Stimulated activated naive B cell treated with anti-CD40 and anti-IgM and Interleukin-4, amounts not matched to agents 10 μg/mL and 1 μg/mL and 100 μg/mL, for 72 hours (primary cell): ENCODE results near the gene CXCL10.
"Not testable (repeated sequence)": the region's sequence is repeated elsewhere in the genome, so short reads cannot be mapped to it uniquely, and the experiment has no call there.

Source experiments
- ATAC-seq, 2 donors: fragments of 150-1000 bp; cut with Tn5 transposase; replicated peaks; 2 replicates each; pipeline ENCODE4 v1.10.0; 2021; ENCODE audit warnings: moderate library complexity in 1 of 2
- DNase-seq: peaks from one replicate; pipeline ENCODE4 v3.0.0; 2021
- H3K27ac Mint-ChIP-seq: one replicate; pipeline ENCODE4 v1.8.0; 2022; ENCODE audit warnings: mild to moderate bottlenecking, mixed read lengths
- H3K27me3 Mint-ChIP-seq, 2 donors: one replicate each; pipeline ENCODE4 v1.8.0; 2022; ENCODE audit warnings: mixed read lengths in 2 of 2
- H3K36me3 Mint-ChIP-seq, 2 donors: one replicate each; pipeline ENCODE4 v1.8.0; 2022; ENCODE audit warnings: mixed read lengths in 2 of 2, mild to moderate bottlenecking in 1 of 2
- H3K4me1 Mint-ChIP-seq, 2 donors: one replicate each; pipeline ENCODE4 v1.8.0; 2022; ENCODE audit warnings: mixed read lengths in 2 of 2, mild to moderate bottlenecking in 1 of 2
- H3K4me3 Mint-ChIP-seq, 2 donors: one replicate each; pipeline ENCODE4 v1.8.0; 2022; ENCODE audit warnings: mild to moderate bottlenecking in 2 of 2, mixed read lengths in 2 of 2, moderate library complexity in 1 of 2
- H3K9me3 Mint-ChIP-seq, 2 donors: one replicate each; pipeline ENCODE4 v1.8.0; 2022; ENCODE audit warnings: mixed read lengths in 2 of 2, mild to moderate bottlenecking in 1 of 2

The CXCL10 gene

DNA sequence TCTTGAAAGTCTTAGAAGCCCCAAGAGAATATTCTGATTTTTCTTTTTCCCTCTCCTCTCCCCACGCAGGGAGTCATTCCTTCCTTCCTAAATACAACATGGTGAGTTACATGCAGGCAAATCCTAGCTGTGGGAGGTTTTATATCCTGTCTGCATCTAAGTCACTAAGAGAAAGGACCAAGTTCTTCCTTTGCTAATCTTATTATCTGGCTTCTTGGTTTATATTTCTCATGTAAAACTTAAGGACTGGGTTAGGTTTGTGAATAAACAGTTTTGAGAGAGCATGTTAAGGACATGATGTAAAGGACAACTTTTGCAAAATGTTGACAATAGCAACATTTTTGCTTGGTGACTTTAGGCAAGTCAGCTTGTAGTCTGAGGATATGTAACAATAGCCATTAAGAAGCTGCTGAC is 10.9 kb downstream of the CXCL10 start:
- ATAC-seq (peak in 1 of 2 donors; percentile 2), DNase-seq (no peak)
- Mint-ChIP-seq H3K9me3 (no peaks in the 10 kb centered on the region), H3K27me3 (peaks cover 0 to 4% of the 10 kb centered on the region in 2 donors), H3K27ac (no peak overlapping the region), H3K36me3 (no peaks in the 10 kb centered on the region), H3K4me3 (no peak overlapping the region), H3K4me1 (peaks cover 24 to 47% of the 10 kb centered on the region in 2 donors)

DNA sequence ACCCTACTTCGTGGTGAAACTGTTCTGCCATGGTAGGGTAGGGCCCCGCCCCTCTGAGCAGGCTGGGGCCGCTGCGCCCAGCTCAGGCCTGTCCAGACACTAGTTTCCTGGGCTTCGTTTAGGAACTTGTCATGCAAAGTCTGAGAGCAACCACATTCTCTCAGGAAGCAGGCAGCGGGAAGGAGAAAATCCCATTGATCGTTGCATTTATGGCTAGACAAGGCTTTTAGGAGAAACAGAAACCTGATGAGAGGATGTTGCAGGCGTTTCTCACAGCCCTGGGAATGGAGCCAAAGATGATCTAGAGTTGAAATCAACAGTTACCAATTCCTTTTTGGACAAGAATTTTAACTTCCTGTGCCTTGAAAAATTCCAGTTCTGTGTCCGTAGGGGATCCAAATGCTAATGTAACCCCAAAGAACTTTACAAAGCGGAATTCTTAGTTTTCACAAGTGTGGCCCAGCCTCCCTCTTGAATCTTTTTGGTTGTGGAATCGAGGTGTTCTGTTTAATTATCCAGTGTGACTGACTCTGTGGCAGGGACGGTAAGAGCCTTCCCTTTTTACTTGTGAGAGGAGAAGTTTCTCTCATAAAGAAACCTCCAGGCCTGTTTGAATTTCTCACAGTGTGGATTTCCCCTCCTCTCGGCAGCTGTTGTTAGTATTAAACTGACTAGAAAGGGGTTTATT is 11.5 kb downstream of the CXCL10 start:
- Mint-ChIP-seq H3K9me3 (no peaks in the 10 kb centered on the region), H3K4me1 (peaks cover 28 to 47% of the 10 kb centered on the region in 2 donors), H3K27me3 (peaks cover 0 to 4% of the 10 kb centered on the region in 2 donors), H3K27ac (no peak overlapping the region), H3K4me3 (peak overlapping the region in 1 of 2 donors; percentile 39), H3K36me3 (no peaks in the 10 kb centered on the region)
- peak; percentile 89 to 94 for ATAC-seq
- DNase-seq = peak; percentile 46

DNA sequence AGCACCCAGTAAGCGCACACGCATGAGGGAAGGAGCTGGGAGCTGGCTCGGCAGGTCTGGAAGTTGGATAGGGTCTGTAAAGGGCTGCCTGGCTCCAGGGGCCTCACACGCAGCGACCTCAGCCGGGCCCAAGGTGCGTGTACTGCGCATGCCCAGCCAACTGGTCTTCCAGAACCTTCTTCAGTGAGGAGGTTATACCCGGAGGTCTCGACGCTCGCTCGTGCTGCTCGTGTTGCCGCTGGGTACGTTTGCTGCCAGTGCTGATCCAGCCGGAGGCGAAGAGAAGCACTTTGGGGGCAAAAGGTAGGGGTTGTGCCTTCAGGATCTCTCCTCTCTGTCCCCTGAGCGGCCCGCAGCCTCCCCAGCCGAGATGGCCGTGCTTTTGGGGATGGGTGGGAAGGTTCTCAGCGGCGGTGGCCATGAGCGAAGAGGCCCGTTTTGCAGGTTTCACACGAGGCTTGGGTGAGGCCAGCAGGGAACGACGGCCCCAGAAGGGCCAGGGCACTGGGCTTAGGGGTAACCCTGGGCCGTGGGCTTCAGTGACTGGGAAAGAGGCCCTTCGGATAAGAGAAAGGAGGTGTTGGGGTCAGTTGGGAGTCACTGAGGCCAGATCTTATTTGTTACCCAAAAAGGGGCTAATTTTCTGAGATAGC is 12.2 kb downstream of the CXCL10 start:
- ATAC-seq = no peak
- H3K36me3 Mint-ChIP-seq = no peaks in the 10 kb centered on the region
- no peak for DNase-seq
- H3K4me3 Mint-ChIP-seq = peak overlapping the region in 1 of 2 donors; percentile 39
- H3K27me3 Mint-ChIP-seq = peaks cover 0 to 4% of the 10 kb centered on the region in 2 donors
- H3K4me1 Mint-ChIP-seq = peaks cover 25 to 43% of the 10 kb centered on the region in 2 donors
- H3K9me3 Mint-ChIP-seq = no peaks in the 10 kb centered on the region
- no peak overlapping the region for H3K27ac Mint-ChIP-seq

DNA sequence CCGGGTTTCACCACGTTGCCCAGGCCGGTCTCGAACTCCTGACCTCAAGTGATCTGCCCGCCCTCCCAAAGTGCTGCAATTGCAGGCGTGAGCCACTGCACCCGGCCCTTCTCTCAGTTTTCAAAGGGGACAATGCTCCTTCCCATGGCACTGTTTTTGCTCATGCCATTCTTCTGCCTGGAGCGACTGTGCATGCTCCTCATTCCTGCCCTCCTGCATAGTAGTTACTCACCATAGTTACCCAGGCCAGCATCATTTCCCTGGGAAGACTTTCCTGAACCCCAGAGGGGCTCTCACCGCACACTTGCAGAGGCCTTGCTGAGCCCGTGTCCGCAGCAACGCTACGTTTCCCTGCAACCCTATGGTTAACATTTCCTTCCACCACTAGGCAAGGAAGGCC is 12.7 kb downstream of the CXCL10 start:
- H3K27me3 Mint-ChIP-seq = peaks cover 0 to 4% of the 10 kb centered on the region in 2 donors
- H3K27ac Mint-ChIP-seq = no peak overlapping the region
- peaks cover 25 to 39% of the 10 kb centered on the region in 2 donors for H3K4me1 Mint-ChIP-seq
- no peaks in the 10 kb centered on the region for H3K36me3 Mint-ChIP-seq
- DNase-seq (no peak), ATAC-seq (no peak)
- H3K4me3 Mint-ChIP-seq = no peak overlapping the region
- no peaks in the 10 kb centered on the region for H3K9me3 Mint-ChIP-seq

DNA sequence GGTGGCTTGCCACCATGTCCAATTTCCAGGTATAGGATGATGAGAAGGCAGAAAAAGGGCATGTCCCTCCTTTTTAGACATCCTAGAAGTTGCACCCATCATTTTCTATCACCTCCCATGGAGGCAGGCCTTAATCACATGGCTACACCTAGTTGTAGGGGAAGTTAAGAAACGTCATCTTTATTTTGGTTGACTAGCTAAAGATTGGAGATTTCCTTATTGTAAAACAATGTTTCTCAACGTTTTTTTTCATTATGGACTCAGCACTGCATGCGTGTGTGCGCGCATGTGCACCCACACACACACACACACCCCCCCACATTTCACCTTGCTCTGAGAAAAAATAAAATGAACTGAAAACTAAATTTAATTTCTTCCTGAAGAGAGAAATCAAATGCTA is 14.0 kb downstream of the CXCL10 start:
- Mint-ChIP-seq H3K27me3 (peaks cover 0 to 4% of the 10 kb centered on the region in 2 donors), H3K36me3 (no peaks in the 10 kb centered on the region), H3K4me3 (no peak overlapping the region), H3K4me1 (peaks cover 19 to 26% of the 10 kb centered on the region in 2 donors), H3K9me3 (no peaks in the 10 kb centered on the region), H3K27ac (no peak overlapping the region)
- no peak for DNase-seq
- ATAC-seq = no peak

DNA sequence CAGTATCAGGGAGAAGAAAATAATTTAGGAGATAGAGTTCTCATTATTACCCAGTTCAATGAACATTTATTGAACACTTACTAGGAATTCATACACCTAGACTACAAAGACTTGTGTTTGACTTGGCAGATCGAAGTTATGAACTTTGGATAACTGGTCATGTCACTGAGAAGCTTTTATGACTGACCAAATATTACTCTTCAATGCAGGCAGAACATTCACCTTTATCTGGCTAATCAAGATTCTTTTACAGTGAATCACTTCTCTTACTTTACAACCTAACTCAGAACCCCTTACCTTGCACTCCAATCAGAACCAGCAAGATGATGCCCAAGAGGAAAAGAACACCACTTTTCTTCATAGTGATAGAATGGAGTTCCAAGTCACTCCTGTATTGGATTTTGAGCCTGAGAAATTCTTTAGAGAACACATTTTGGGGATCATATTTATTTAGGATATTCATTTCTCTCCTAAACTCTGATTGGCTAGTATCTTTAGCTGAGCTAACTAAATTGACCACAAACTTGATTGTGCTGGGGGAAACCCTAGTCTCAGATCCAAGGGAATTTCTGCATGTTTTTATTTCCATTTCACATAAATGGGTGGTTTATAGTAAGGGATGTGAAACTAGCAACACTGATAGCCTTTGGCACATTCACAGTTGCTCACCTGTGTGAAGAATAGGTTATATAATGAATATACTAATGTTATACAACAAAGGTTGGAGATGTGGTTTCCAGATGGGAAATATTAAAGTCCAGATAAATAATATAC is 16.0 kb downstream of the CXCL10 start, which contains the start of gene CXCL9:
TSS of gene CXCL9 (minus strand) at position 421 of the 774 bp plus-strand sequence. CDS start at position 361, 60 bp downstream.
- H3K4me1 Mint-ChIP-seq = peaks cover 10 to 16% of the 10 kb centered on the region in 2 donors
- no peak within 1 kb of the TSS for H3K4me3 Mint-ChIP-seq
- ATAC-seq = peak in 1 of 2 donors; percentile 24
- no peak within 1 kb of the TSS for H3K27ac Mint-ChIP-seq
- H3K27me3 Mint-ChIP-seq = peaks cover 5 to 12% of the 10 kb centered on the region in 2 donors
- H3K9me3 Mint-ChIP-seq = no peaks in the 10 kb centered on the region
- no peak for DNase-seq
- H3K36me3 Mint-ChIP-seq = no peaks in the 10 kb centered on the region

DNA sequence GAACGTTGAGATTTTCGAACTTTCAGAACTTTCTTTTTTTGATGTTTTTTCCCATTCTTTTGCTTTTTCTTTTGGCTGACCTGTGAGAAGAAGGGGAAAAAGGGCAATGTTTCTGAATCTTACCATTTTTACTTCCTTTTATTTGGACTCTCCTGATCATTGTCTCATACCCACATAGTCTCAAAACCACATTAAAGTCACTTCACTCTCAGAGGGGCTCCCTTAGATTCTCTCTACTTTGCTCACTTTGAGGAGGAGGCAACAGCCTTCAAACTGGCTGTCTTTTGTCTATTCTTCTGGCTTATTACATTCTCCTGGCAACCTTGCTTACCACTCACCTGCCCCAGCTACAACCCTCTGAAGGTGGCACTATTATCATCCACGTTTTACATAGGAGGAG is 19.7 kb downstream of the CXCL10 start:
- Mint-ChIP-seq H3K27ac (no peak overlapping the region), H3K4me1 (peaks cover 4 to 7% of the 10 kb centered on the region in 2 donors), H3K9me3 (no peaks in the 10 kb centered on the region), H3K36me3 (no peaks in the 10 kb centered on the region), H3K27me3 (peaks cover 5 to 12% of the 10 kb centered on the region in 2 donors), H3K4me3 (no peak overlapping the region)
- no peak for DNase-seq
- ATAC-seq = no peak

DNA sequence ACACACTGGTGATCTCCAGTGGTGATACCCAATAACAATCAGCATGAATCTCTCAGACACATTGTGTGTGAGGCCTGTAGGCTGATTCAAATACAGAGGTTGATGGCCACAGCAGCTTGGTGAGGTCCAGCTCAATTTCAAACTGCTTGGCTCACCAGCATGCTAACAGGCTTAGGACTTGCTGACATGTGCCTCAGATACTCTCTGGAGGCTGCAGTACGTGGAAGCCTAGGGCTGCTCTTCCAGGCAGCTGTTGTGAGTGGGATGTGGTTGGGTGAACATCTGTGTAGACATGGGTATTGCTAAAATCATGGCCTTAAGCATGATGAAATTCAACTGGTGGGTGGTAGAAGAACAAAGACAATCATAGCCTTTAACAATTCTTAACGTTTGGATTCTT is 20.3 kb downstream of the CXCL10 start:
- ATAC-seq = peak; percentile 51 to 58
- no peaks in the 10 kb centered on the region for H3K36me3 Mint-ChIP-seq
- H3K4me3 Mint-ChIP-seq = no peak overlapping the region
- no peak for DNase-seq
- H3K4me1 Mint-ChIP-seq = peaks cover 4 to 7% of the 10 kb centered on the region in 2 donors
- H3K27ac Mint-ChIP-seq = no peak overlapping the region
- H3K9me3 Mint-ChIP-seq = no peaks in the 10 kb centered on the region
- H3K27me3 Mint-ChIP-seq = peaks cover 5 to 8% of the 10 kb centered on the region in 2 donors

DNA sequence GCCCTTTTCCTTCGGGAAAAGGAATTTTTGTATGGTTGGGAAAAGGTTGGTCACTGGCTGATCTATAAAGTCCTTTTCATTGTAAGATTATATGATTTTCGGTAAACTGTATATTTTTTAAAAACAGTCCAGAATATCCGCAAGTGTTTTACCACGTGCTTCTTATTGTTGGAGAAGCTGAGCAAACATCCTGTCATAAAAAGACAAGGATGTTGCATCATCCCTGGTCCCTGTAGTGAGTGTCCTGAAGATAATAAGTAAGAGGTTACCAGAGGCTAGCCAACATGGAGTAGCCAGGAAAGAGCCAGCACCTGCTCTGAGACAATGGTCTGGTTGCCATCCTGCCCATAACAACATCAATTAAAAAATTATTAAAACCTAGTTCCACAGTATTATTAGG is 21.1 kb downstream of the CXCL10 start:
- H3K27me3 Mint-ChIP-seq = peaks cover 5 to 8% of the 10 kb centered on the region in 2 donors

DNA sequence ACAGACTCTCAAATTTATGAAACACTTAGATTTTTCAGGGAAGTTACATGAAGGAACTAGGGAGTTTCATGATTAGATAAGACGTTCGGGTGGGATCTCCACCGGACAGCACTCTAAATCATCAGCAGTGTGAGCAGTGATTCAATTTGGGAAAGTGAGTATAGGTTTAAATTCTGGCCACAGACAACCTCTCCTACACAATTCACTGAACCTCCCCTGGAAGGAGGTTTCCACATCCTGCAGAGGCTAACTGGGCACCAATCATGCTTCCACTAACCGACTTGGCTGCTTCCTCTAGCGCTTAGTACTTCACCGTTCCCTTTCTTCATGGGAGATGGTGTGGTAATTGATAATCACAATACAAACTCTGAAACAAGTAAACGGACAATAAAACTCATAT is 21.6 kb downstream of the CXCL10 start:
- no peak overlapping the region for H3K4me3 Mint-ChIP-seq
- ATAC-seq = no peak
- peaks cover 2 to 4% of the 10 kb centered on the region in 2 donors for H3K4me1 Mint-ChIP-seq
- H3K27ac Mint-ChIP-seq = no peak overlapping the region
- H3K9me3 Mint-ChIP-seq = no peaks in the 10 kb centered on the region
- no peaks in the 10 kb centered on the region for H3K36me3 Mint-ChIP-seq
- DNase-seq = no peak
- peaks cover 5 to 8% of the 10 kb centered on the region in 2 donors for H3K27me3 Mint-ChIP-seq

More for the DNA sequence above, 21.1 kb downstream of the CXCL10 start:
- no peaks in the 10 kb centered on the region for H3K9me3 Mint-ChIP-seq
- DNase-seq = no peak
- H3K4me1 Mint-ChIP-seq = peaks cover 4 to 6% of the 10 kb centered on the region in 2 donors
- no peaks in the 10 kb centered on the region for H3K36me3 Mint-ChIP-seq
- H3K4me3 Mint-ChIP-seq = no peak overlapping the region
- ATAC-seq = no peak
- H3K27ac Mint-ChIP-seq = no peak overlapping the region

DNA sequence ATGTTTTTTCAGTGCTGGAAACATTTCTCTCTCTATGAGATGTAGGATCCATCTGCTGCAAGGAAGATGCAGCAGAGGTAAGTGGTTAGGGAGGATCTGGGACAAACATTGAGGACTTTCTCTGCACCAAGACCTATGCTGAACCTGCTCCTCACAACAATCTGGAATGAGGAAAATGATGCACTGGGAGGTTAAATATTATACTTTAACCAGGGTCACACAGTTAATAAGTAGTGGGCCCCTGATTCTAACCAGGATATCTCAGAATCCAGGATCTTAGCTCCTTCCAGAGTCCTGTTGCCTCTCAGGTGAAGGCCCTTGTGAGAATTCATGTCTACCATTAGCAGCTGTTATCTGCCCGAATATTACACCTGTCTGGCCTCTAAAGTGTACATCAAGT is 23.0 kb downstream of the CXCL10 start:
- DNase-seq (no peak), ATAC-seq (no peak)
- Mint-ChIP-seq H3K9me3 (no peaks in the 10 kb centered on the region), H3K4me1 (peaks cover 2 to 4% of the 10 kb centered on the region in 2 donors), H3K4me3 (no peak overlapping the region), H3K27ac (no peak overlapping the region), H3K36me3 (no peaks in the 10 kb centered on the region), H3K27me3 (peaks cover 5 to 8% of the 10 kb centered on the region in 2 donors)

DNA sequence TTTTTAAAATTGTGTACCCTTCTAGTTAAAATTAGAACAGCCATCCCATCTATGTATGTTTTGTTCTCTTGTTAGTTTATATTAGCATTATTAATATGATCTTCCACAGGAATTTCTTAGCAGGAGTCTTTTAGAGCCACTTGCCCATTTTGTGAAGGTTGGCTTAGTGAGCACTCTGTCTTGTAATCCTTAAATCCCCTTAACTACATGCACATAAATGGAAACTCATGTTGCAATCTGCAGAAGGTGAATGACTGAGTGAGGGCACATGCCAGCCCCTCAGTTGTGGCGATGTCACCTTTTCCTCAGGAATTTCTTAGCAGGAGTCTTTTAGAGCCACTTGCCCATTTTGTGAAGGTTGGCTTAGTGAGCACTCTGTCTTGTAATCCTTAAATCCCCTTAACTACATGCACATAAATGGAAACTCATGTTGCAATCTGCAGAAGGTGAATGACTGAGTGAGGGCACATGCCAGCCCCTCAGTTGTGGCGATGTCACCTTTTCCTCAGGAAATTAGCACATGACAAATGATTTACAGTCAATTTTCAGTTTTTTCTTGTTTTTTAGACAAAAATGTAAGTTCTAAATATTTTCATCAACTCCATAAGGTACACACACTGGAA is 24.7 kb downstream of the CXCL10 start:
- H3K27me3 Mint-ChIP-seq = peaks cover 11 to 13% of the 10 kb centered on the region in 2 donors
- not testable (repeated sequence) for H3K36me3 Mint-ChIP-seq, ATAC-seq, H3K9me3 Mint-ChIP-seq, DNase-seq, H3K4me1 Mint-ChIP-seq, H3K27ac Mint-ChIP-seq, H3K4me3 Mint-ChIP-seq

DNA sequence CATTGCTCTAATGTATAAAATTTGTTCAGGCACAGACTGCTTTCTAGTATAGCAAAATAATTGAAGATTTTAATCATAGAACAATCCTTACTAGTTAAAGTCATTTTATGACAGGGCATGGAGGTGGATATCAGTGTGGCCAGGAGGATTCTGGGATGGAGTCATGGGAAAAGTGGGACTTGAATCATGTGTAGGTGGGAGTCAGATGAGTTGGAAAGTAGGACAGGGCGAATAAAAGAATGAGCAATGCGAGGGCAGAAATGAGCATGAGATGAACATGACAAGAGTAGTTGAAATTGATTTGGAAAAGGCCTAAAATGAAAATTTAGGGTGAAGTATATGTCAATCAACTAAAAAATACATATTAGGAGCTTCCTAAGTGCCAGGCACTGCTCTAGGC is 25.4 kb downstream of the CXCL10 start:
- Mint-ChIP-seq H3K27ac (no peak overlapping the region), H3K4me1 (no peaks in the 10 kb centered on the region), H3K9me3 (no peaks in the 10 kb centered on the region), H3K4me3 (no peak overlapping the region), H3K36me3 (no peaks in the 10 kb centered on the region), H3K27me3 (peaks cover 10 to 16% of the 10 kb centered on the region in 2 donors)
- ATAC-seq = no peak
- no peak for DNase-seq

DNA sequence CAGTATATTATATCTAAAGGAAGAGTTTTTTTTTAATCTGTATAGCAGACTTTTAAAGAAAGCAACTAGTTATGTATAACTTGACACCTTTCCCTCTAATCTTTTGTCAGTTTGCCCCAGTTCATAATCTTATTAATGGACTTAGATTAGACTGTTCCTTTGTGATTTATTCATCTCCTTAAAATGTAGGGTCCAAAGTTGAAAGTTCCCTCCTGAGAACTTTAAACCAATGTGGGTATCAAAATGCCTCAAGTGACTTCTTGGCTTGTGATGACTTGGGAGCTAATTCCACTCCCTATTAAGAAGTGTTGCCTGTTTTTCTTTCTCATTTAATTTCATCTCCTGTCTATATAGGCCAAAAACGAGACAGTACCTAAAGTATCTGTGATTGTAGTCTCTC is 26.2 kb downstream of the CXCL10 start:
- no peak for DNase-seq
- ATAC-seq = no peak
- H3K4me3 Mint-ChIP-seq = no peak overlapping the region
- H3K27me3 Mint-ChIP-seq = peaks cover 10 to 12% of the 10 kb centered on the region in 2 donors
- H3K27ac Mint-ChIP-seq = no peak overlapping the region
- H3K9me3 Mint-ChIP-seq = no peaks in the 10 kb centered on the region
- no peaks in the 10 kb centered on the region for H3K4me1 Mint-ChIP-seq
- H3K36me3 Mint-ChIP-seq = no peaks in the 10 kb centered on the region
